HUDEP-2 (cell line): ENCODE data around the gene GRIPAP1.

Experiments
- DNase-seq, 76 experiments: peaks; one replicate each; lab custom pipeline; 2025; ENCODE audit not compliant: unreplicated experiment in 76 of 76; lab: John Stamatoyannopoulos, UW

GRIPAP1 gene

GRCh38 chrX:48966796-48967579, 35.1 kb downstream of the GRIPAP1 start:
- DNase-seq, result no peak

GRCh38 chrX:48965959-48966358, 36.1 kb downstream of the GRIPAP1 start:
- DNase-seq, result no peak

- peak in 73 of 76 experiments; percentile 17 to 88 (median 69) for DNase-seq
These were observed 40.4 kb downstream of the GRIPAP1 start for GRCh38 chrX:48961585-48962091.

- no peak for DNase-seq
These were observed 41.8 kb downstream of the GRIPAP1 start for GRCh38 chrX:48960291-48960690.

- peak in 1 of 76 experiments; percentile 4 for DNase-seq
These were observed 43.4 kb downstream of the GRIPAP1 start for GRCh38 chrX:48958635-48959094.

- DNase-seq, result peak in 75 of 76 experiments; percentile 20 to 95 (median 89)
These were observed 44.0 kb downstream of the GRIPAP1 start for GRCh38 chrX:48957827-48958634.

GRCh38 chrX:48957477-48957826, 44.6 kb downstream of the GRIPAP1 start, which contains the start of gene OTUD5:
Gene OTUD5 (minus strand): TSS chrX:48957607. CDS start chrX:48957570, 37 bp downstream.
- DNase-seq, result peak in 26 of 76 experiments; percentile 6 to 57 (median 40)

- peak in 45 of 76 experiments; percentile 0 to 60 (median 35) for DNase-seq
These were observed 45.2 kb downstream of the GRIPAP1 start for GRCh38 chrX:48956728-48957414.

GRCh38 chrX:48948589-48948988, 53.5 kb downstream of the GRIPAP1 start:
- DNase-seq, result no peak

- peak in 33 of 76 experiments; percentile 0 to 33 (median 9) for DNase-seq
These were observed 56.3 kb downstream of the GRIPAP1 start for GRCh38 chrX:48945517-48946348.

- no peak for DNase-seq
These were observed 59.2 kb downstream of the GRIPAP1 start for GRCh38 chrX:48942895-48943294.

- DNase-seq, result peak in 49 of 76 experiments; percentile 2 to 69 (median 25)
These were observed 61.6 kb downstream of the GRIPAP1 start for GRCh38 chrX:48940404-48940955.

- DNase-seq, result no peak
These were observed 62.4 kb downstream of the GRIPAP1 start for GRCh38 chrX:48939524-48940228.

GRCh38 chrX:48938721-48939425, 63.2 kb downstream of the GRIPAP1 start:
- DNase-seq, result no peak

- peak in 41 of 76 experiments; percentile 0 to 73 (median 20) for DNase-seq
These were observed 64.8 kb downstream of the GRIPAP1 start for GRCh38 chrX:48937054-48937907.

GRCh38 chrX:48936429-48937053, 65.5 kb downstream of the GRIPAP1 start:
- DNase-seq, result no peak

- DNase-seq, result no peak
These were observed 66.8 kb downstream of the GRIPAP1 start for GRCh38 chrX:48935301-48935670.
